H1 (cell line): ENCODE measurements around the gene GOLGA8A. TPM values are rescaled to one million over a fixed set of nuclear protein-coding genes. Genes with fewer than 3 reads are reported as not detected.
"Not testable (repeated sequence)": the region's sequence is repeated elsewhere in the genome, so short reads cannot be mapped to it uniquely, and the experiment has no call there.

Experiments used
- CTCF ChIA-PET: fragments of 300-600 bp; sonication (Branson Sonifier 250); formaldehyde crosslinking; loops from one replicate; lab custom pipeline; 2021; ENCODE audit not compliant: partially characterized antibody; lab: Charles Lee
- POLR2A ChIA-PET: fragments of 300-600 bp; sonication (Branson Sonifier 250); formaldehyde crosslinking; loops from one replicate; lab custom pipeline; 2021; ENCODE audit warnings: inconsistent platforms; ENCODE audit not compliant: partially characterized antibody; lab: Charles Lee
- DNase-seq, 2 experiments: peaks; one replicate each; pipeline versions ENCODE4 v3.0.0 to v3.0.0-alpha.2; 2010 to 2022; ENCODE audit warnings: low spot score in 2 of 2, low read depth in 1 of 2, mixed read lengths in 1 of 2
- FAIRE-seq: peaks from 2 replicates; lab custom pipeline; 2011; peaks lifted over from hg19 to GRCh38; lab: Jason Lieb, UNC
- H2AFZ ChIP-seq: 2 replicates; pipeline ENCODE4 v1.8.1; 2012; ENCODE audit warnings: low read length, inconsistent platforms
- H2AK5ac ChIP-seq: 2 replicates; pipeline ENCODE4 v1.6.1; 2013; ENCODE audit warnings: low read depth, low read length
- H2BK120ac ChIP-seq: replicated peaks from 2 replicates; pipeline ENCODE3; 2013; ENCODE audit warnings: low read depth, low read length, inconsistent platforms
- H2BK12ac ChIP-seq: 2 replicates; pipeline ENCODE4 v1.6.1; 2013; ENCODE audit warnings: low read depth, low read length
- H2BK15ac ChIP-seq: 2 replicates; pipeline ENCODE4 v1.6.1; 2013; ENCODE audit warnings: low read length
- H2BK20ac ChIP-seq: 2 replicates; pipeline ENCODE4 v1.6.1; 2013; ENCODE audit warnings: low read length
- H2BK5ac ChIP-seq: 2 replicates; pipeline ENCODE4 v1.6.1; 2013; ENCODE audit warnings: low read depth, low read length
- H3K14ac ChIP-seq: 2 replicates; pipeline ENCODE4 v1.6.1; 2013; ENCODE audit warnings: inconsistent platforms; ENCODE audit not compliant: insufficient read length
- H3K18ac ChIP-seq: 2 replicates; pipeline ENCODE4 v1.6.1; 2013; ENCODE audit warnings: low read length; ENCODE audit errors: extremely low read depth
- H3K23ac ChIP-seq: 2 replicates; pipeline ENCODE4 v1.6.1; 2013; ENCODE audit warnings: inconsistent platforms; ENCODE audit not compliant: insufficient read length
- H3K23me2 ChIP-seq: 2 replicates; pipeline ENCODE4 v1.6.1; 2013; ENCODE audit warnings: low read depth, low read length
- H3K27ac ChIP-seq: 2 replicates; pipeline ENCODE4 v1.6.1; 2011; ENCODE audit warnings: low read depth, low read length, inconsistent platforms
- H3K27me3 ChIP-seq, 4 experiments: replicated peaks in 1 of 4; 1 replicate in 1 of 4; 2 replicates in 3 of 4; pipeline versions ENCODE4 v1.6.1 to v1.8.1; 2011 to 2013; ENCODE audit warnings: low read length in 3 of 4, mild to moderate bottlenecking in 3 of 4, inconsistent platforms in 2 of 4, mixed read lengths in 2 of 4, moderate library complexity in 1 of 4; ENCODE audit not compliant: control insufficient read depth in 3 of 4, insufficient read depth in 3 of 4; ENCODE audit errors: extremely low read depth in 1 of 4
- H3K36me3 ChIP-seq, 4 experiments: 2 replicates each; pipeline versions ENCODE4 v1.6.1 to v1.8.1; 2011 to 2013; ENCODE audit warnings: mild to moderate bottlenecking in 4 of 4, low read length in 3 of 4, moderate library complexity in 2 of 4, control low read depth in 1 of 4, inconsistent platforms in 1 of 4; ENCODE audit not compliant: insufficient read depth in 4 of 4, control insufficient read depth in 2 of 4
- H3K4ac ChIP-seq: replicated peaks from 2 replicates; pipeline ENCODE3; 2013; ENCODE audit warnings: low read length, low read depth, mixed read lengths, inconsistent platforms; ENCODE audit not compliant: insufficient read length
- H3K4me1 ChIP-seq, 4 experiments: replicated peaks in 1 of 4; 1 replicate in 1 of 4; 2 replicates in 3 of 4; pipeline versions ENCODE4 v1.6.1 to v1.8.1; 2011 to 2013; ENCODE audit warnings: low read length in 3 of 4, inconsistent platforms in 2 of 4, mixed read lengths in 1 of 4; ENCODE audit not compliant: insufficient read depth in 4 of 4, control insufficient read depth in 3 of 4
- H3K4me2 ChIP-seq, 2 experiments: 2 replicates each; pipeline versions ENCODE4 v1.6.1 to v1.8.1; 2011 to 2013; ENCODE audit warnings: low read depth in 2 of 2, low read length in 2 of 2, control low read depth in 1 of 2, inconsistent platforms in 1 of 2, mild to moderate bottlenecking in 1 of 2; ENCODE audit not compliant: insufficient read depth in 1 of 2
- H3K4me3 ChIP-seq, 4 experiments: fragments of 200-600, 300-600 bp in 1 of 4; sonication (generic), shearing (Covaris generic), sonication (Bioruptor Twin) in 1 of 4; 2 replicates each; pipeline versions ENCODE4 v1.5.1 to v1.8.1; 2011 to 2016; ENCODE audit warnings: low read length in 4 of 4, low read depth in 3 of 4, control low read depth in 2 of 4, inconsistent platforms in 2 of 4, mild to moderate bottlenecking in 2 of 4, mixed read lengths in 1 of 4, moderate library complexity in 1 of 4; ENCODE audit not compliant: insufficient read depth in 2 of 4; ENCODE audit errors: extremely low read depth in 1 of 4
- H3K56ac ChIP-seq: replicated peaks from 2 replicates; pipeline ENCODE3; 2013; ENCODE audit warnings: low read depth, mild to moderate bottlenecking, mixed read lengths, low read length, inconsistent platforms; ENCODE audit not compliant: insufficient read length
- H3K79me1 ChIP-seq: 2 replicates; pipeline ENCODE4 v1.6.1; 2013; ENCODE audit warnings: low read depth, low read length, control low read depth
- H3K79me2 ChIP-seq, 2 experiments: 2 replicates each; pipeline versions ENCODE4 v1.6.1 to v1.8.1; 2012 to 2013; ENCODE audit warnings: low read length in 2 of 2, mild to moderate bottlenecking in 2 of 2, inconsistent platforms in 1 of 2; ENCODE audit not compliant: insufficient read depth in 2 of 2, control insufficient read depth in 1 of 2
- H3K9ac ChIP-seq, 4 experiments: replicated peaks in 1 of 4; 1 replicate in 1 of 4; 2 replicates in 3 of 4; pipeline versions ENCODE4 v1.6.1 to v1.8.1; 2011 to 2013; ENCODE audit warnings: low read depth in 3 of 4, low read length in 3 of 4, control low read depth in 2 of 4, mild to moderate bottlenecking in 2 of 4, moderate library complexity in 2 of 4, inconsistent platforms in 1 of 4; ENCODE audit errors: extremely low read depth in 1 of 4
- H3K9me3 ChIP-seq, 2 experiments: 2 replicates each; pipeline versions ENCODE4 v1.6.1 to v1.8.1; 2012 to 2013; ENCODE audit warnings: mild to moderate bottlenecking in 2 of 2, moderate library complexity in 2 of 2, control low read depth in 1 of 2, inconsistent platforms in 1 of 2, low read depth in 1 of 2, low read length in 1 of 2, mixed read lengths in 1 of 2; ENCODE audit not compliant: insufficient read depth in 2 of 2
- H4K20me1 ChIP-seq, 2 experiments: replicated peaks in 1 of 2; 2 replicates each; pipeline versions ENCODE3 to v1.8.1; 2011 to 2013; ENCODE audit warnings: inconsistent platforms in 2 of 2, low read length in 2 of 2, mild to moderate bottlenecking in 1 of 2; ENCODE audit not compliant: insufficient read depth in 2 of 2, control insufficient read depth in 1 of 2
- H4K5ac ChIP-seq: 2 replicates; pipeline ENCODE4 v1.6.1; 2013; ENCODE audit warnings: low read length, low read depth, mixed read lengths, inconsistent platforms; ENCODE audit not compliant: insufficient read length
- H4K8ac ChIP-seq: 2 replicates; pipeline ENCODE4 v1.8.0; 2013; ENCODE audit warnings: mild to moderate bottlenecking, moderate library complexity, low read length, inconsistent platforms; ENCODE audit not compliant: insufficient read depth; ENCODE audit errors: extremely low read depth
- H4K91ac ChIP-seq: replicated peaks from 2 replicates; pipeline ENCODE3; 2013; ENCODE audit warnings: low read length, mixed read lengths, inconsistent platforms; ENCODE audit not compliant: insufficient read length
- WGBS, 2 experiments: shearing (Covaris generic) in 1 of 2; methylation state at CpG; one replicate each; pipeline versions ENCODE4 v1.1.6 to v1.1.7; 2013 to 2015; ENCODE audit warnings: low lambda C conversion rate in 2 of 2, mixed read lengths in 2 of 2, inconsistent platforms in 1 of 2, low coverage in 1 of 2, missing lambda C conversion rate in 1 of 2; ENCODE audit not compliant: insufficient replicate concordance in 2 of 2, insufficient coverage in 1 of 2, insufficient read length in 1 of 2; ENCODE audit errors: extremely low coverage in 1 of 2, missing lambda C conversion rate in 1 of 2; 5-methylcytosine and 5-hydroxymethylcytosine counted together
- polyA plus RNA-seq, 7 experiments: library from polyadenylated mRNA; depleted of rRNA in 3 of 7; stranded (reverse) in 5 of 7; unstranded in 2 of 7; fragments of >200 nt in 5 of 7; fragments of 200-250 nt in 2 of 7; gene quantifications; 1 replicate in 5 of 7; 2 replicates in 1 of 7; 4 replicates in 1 of 7; pipeline versions ENCODE4 v1.2.1 to v1.2.3, GENCODE V29; 2011 to 2013; ENCODE audit warnings: missing spikeins in 2 of 7, mixed read lengths in 2 of 7
- total RNA-seq: library from RNA; stranded (reverse); fragmentation: NEBNext Ultra II Directional; extraction: Animal tissue kit (Norgen Biotek cat#: 25700); gene quantifications from 2 replicates; pipeline ENCODE4 v1.2.1, GENCODE V29; 2021

GOLGA8A gene
- total and polyA plus RNA-seq, 2 of the 8 experiments (the other 6 are each of a cell fraction or from before 2014, with no cell fraction given): 5.5 to 20.0 TPM

DNA sequence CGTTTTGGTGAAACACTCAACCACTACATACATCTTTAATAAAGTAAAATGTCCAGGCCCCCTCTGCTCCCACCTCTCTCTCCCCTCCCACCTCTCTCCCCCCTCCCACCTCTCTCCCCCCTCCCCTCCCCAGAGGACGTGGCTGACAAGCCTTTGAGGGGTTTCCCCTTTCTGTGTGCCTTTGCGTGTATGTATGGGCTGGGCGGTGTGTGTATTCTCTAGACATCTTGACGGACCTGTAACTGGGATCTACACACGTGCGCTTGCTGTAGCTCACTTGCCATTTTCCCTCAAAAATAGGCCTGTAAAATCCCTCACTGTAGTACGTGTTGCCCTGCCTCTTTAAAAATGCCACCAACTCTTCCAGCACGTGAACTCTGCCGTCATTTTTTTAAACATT, 28.6 kb downstream of the GOLGA8A start:
- not testable (repeated sequence) for FAIRE-seq

DNA sequence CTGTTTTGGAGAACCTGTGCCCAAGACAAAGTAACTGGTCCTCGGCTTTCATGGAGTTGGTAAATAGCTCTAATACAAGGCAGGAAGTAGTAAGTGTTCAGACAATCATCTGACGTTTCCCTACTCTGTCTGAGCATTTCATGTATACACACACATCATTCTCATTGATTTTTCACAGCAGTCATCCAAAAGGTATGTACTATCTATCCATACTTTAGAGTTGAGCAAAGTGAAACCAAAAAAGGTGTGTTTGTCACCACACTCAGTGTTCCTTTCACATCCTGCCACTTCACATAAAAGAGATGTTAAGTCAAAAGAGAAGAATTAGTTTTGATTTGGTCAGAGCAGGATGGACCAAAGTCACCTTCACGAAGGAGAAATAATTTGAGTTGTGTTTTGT, 33.7 kb downstream of the GOLGA8A start:
- H3K4me1 ChIP-seq, H3K36me3 ChIP-seq, H4K5ac ChIP-seq, H3K14ac ChIP-seq, H3K4me2 ChIP-seq, H3K79me2 ChIP-seq, H3K23me2 ChIP-seq, H4K20me1 ChIP-seq, H3K27ac ChIP-seq, H3K18ac ChIP-seq, H3K4ac ChIP-seq, CTCF ChIA-PET, H3K9me3 ChIP-seq, DNase-seq, H4K8ac ChIP-seq, H2BK5ac ChIP-seq, H2BK15ac ChIP-seq, H3K56ac ChIP-seq, H3K23ac ChIP-seq, POLR2A ChIA-PET, H2BK12ac ChIP-seq, H2BK120ac ChIP-seq, H3K79me1 ChIP-seq, H3K4me3 ChIP-seq, H4K91ac ChIP-seq, H2BK20ac ChIP-seq, H3K9ac ChIP-seq, H3K27me3 ChIP-seq, H2AK5ac ChIP-seq, H2AFZ ChIP-seq, FAIRE-seq: not testable (repeated sequence)
- no CpG with 5 or more reads among the region's 3 CpGs for WGBS, 2 experiments

More for the DNA sequence above, 28.6 kb downstream of the GOLGA8A start:
- H2BK5ac ChIP-seq, H2BK15ac ChIP-seq, H3K4me1 ChIP-seq, H3K36me3 ChIP-seq, H3K23ac ChIP-seq, DNase-seq, H2BK20ac ChIP-seq, H4K8ac ChIP-seq, H3K18ac ChIP-seq, H2BK120ac ChIP-seq, H3K4ac ChIP-seq, H2BK12ac ChIP-seq, H3K9me3 ChIP-seq, H3K4me3 ChIP-seq, POLR2A ChIA-PET, H3K14ac ChIP-seq, H3K9ac ChIP-seq, H3K79me2 ChIP-seq, H4K20me1 ChIP-seq, H4K5ac ChIP-seq, H3K56ac ChIP-seq, H3K79me1 ChIP-seq, H3K23me2 ChIP-seq, H3K27ac ChIP-seq, H2AFZ ChIP-seq, H3K27me3 ChIP-seq, H4K91ac ChIP-seq, CTCF ChIA-PET, H2AK5ac ChIP-seq, H3K4me2 ChIP-seq: not testable (repeated sequence)
- WGBS, 2 experiments: no CpG with 5 or more reads among the region's 10 CpGs
